ENCODE results near the gene CSNK1A1.
A peak's percentile ranks its signal among the peaks of the same experiment; 100 is the strongest.
"Not testable (repeated sequence)": the region's sequence is repeated elsewhere in the genome, so short reads cannot be mapped to it uniquely, and the experiment has no call there.

The CSNK1A1 gene

DNA sequence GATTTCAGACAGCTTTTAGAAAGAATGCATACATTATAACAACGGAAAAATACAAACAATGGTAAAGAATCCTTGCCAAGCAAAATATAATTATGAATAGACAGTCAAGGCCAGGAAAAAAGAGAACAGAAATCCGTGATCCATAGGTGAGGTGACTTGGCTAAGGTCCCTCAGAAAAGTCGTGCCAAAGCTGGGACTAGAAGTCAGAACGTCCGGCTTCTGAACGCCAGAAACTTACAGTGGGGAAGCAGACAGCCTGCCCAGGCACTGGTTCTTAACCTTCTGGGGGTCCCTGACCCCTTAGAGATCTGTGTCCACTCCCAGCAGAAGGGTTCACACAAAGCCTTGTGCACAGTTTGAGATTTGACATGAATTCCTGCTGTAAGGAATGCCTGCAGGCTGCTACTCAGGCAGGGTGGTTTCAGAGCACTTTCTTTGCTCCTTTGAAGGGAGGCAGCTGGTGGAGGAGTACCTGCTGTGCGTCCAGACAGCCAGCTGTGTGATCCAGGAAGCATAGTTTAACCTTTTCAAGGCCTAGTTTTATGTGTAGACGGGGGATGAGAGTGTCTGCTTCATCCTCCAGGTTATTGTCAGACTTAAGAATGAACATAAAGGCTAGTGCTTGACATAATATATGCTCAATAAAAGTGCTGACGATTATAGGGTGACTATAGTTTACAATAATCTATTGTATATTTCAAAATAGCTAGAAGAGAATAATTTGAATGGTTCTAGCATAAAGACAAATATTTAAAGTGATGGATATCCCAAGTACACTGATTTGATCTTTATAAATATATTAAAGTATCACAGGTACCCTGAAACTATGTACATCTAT lies 30.9 kb upstream of the CSNK1A1 start:
- DNase-seq (ENCODE audit: low spot score in 2 of 2): no peak
- Mint-ChIP-seq H3K4me1 (peaks cover 18% of the 10 kb centered on the region), H3K27ac (no peak overlapping the region), H3K9me3 (no peaks in the 10 kb centered on the region), H3K36me3 (no peaks in the 10 kb centered on the region), H3K4me3 (peak overlapping the region; percentile 66)
- ATAC-seq: no peak

DNA sequence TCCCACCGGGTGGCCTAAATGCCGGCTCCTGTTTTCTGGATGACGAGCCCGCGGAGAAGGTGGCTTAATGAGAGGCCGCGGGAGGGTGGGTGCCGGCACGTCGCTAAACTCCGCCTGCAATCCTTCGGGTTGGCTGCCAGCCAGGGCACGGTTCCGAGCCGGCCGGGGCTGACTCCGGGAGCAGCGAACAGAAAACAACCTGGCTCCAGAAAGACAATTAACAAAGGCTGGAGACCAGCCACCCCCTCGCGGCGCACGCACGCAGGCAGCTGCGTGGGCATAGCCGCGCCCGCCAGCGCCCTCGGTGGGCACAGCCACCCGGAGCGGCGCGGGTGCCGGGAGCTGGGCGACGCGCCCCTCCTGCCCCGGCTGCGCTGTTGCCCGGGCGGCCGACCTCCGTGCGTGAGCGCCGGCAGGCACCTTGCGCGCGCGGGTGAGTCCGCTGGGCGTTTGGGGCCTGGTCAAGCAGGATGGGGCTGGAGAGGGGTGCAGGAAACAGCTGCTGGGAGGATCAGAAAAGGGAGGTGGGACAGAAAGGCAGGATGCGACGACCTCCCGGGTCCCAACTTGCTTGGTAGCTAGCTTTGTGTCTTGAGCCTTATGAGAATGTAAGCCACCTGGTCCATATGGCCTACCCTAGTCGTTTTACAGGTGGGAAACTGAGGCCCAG lies 30.1 kb upstream of the CSNK1A1 start, which contains the start of gene ARHGEF37:
TSS of gene ARHGEF37 (plus strand) at position 307 of the 670 bp plus-strand sequence. CDS start 16,272 bp downstream, outside the sequence.
- H3K27ac Mint-ChIP-seq: no peak within 1 kb of the TSS
- ATAC-seq: peak; percentile 69
- H3K4me1 Mint-ChIP-seq: peaks cover 10% of the 10 kb centered on the region
- peak in 1 of 2 donors; percentile 58 for DNase-seq (ENCODE audit: low spot score in 2 of 2)
- H3K9me3 Mint-ChIP-seq: no peaks in the 10 kb centered on the region
- peak within 1 kb of the TSS; percentile 66 for H3K4me3 Mint-ChIP-seq
- no peaks in the 10 kb centered on the region for H3K36me3 Mint-ChIP-seq

DNA sequence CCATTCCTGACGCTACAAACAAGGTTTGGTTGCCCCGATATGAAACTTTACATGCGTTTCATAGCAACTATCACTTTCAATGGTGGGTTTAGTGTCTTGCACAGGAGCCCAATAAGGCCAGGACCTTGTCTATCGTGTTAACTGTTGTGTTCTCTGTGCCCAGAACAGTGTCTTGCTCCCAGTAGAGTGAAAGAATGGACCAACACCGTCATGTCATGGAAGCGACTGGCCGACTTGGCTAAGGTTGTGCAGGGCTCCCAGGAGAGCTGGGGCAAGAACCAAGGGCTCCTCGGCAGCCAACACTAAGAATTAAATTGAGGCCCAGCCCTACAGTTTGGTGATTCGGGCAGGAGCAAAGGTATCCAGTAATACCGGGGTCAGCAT lies 29.6 kb upstream of the CSNK1A1 start:
- Mint-ChIP-seq H3K4me3 (peak overlapping the region; percentile 66), H3K9me3 (no peaks in the 10 kb centered on the region), H3K27ac (no peak overlapping the region), H3K4me1 (peaks cover 10% of the 10 kb centered on the region), H3K36me3 (no peaks in the 10 kb centered on the region)
- DNase-seq (ENCODE audit: low spot score in 2 of 2) (no peak), ATAC-seq (peak; percentile 5)

DNA sequence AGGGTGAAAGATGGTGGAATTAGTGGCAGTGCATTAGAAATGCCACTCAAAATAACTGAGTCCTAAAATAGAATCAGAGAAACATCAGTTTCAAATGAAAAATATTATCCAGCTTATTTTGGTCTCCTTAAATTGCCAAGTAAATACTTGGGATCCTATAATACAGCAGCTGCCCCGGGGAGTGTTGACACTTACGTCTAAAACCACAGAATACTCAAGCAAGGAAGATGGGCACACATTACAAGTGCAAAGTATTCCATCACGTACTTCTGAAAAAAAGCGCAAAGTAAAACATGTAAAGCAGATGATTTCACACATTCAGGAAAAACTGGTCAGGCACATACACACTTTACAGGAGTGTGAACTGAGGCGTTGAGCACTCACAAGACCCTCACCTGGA lies 27.7 kb upstream of the CSNK1A1 start:
- Mint-ChIP-seq H3K4me1 (peaks cover 10% of the 10 kb centered on the region), H3K27ac (no peak overlapping the region), H3K36me3 (no peaks in the 10 kb centered on the region), H3K4me3 (no peak overlapping the region), H3K9me3 (no peaks in the 10 kb centered on the region)
- DNase-seq (ENCODE audit: low spot score in 2 of 2) (no peak), ATAC-seq (no peak)

DNA sequence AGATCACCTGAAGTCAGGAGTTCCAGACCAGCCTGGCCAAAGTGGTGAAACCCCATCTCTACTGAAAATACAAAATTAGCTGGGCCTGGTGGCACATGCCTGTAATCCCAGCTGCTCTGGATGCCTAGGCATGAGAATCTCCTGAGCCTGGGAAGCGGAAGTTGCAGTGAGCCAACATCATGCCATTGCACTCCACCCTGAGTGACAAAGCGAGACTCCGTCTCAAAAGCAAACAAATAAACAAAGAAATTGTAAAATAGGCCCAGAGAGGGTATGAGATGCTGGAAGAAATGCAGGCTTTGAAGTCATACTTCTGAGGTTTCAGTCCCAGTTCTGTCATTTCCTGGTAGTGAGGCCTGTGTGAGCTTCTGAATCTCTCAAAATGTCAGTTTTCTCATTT lies 24.8 kb upstream of the CSNK1A1 start:
- Mint-ChIP-seq H3K4me1 (peaks cover 9% of the 10 kb centered on the region), H3K27ac (no peak overlapping the region), H3K9me3 (no peaks in the 10 kb centered on the region), H3K4me3 (no peak overlapping the region), H3K36me3 (no peaks in the 10 kb centered on the region)
- DNase-seq (ENCODE audit: low spot score in 2 of 2) (no peak), ATAC-seq (peak; percentile 83)

DNA sequence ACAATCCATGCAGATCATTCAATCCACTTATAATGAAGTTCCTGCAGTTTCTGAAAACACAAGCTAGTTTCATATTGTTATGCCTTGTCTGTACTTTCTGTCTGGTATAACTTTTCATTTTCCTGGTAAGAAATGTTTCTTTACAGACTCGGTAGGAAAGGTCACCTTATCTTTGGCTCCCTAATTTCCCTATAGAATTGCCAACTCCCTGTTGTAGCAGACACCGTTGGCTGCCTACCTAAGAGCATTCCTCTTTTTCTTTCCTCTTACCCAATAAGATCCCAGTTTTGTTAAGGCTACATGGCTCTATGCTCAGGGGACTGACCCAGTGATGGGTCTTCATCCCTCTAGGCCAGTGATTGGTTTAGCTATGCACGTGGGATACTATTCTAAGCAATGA lies 23.9 kb upstream of the CSNK1A1 start:
- H3K4me3 Mint-ChIP-seq: no peak overlapping the region
- no peaks in the 10 kb centered on the region for H3K36me3 Mint-ChIP-seq
- H3K27ac Mint-ChIP-seq: no peak overlapping the region
- H3K4me1 Mint-ChIP-seq: no peaks in the 10 kb centered on the region
- no peak for ATAC-seq
- no peak for DNase-seq (ENCODE audit: low spot score in 2 of 2)
- H3K9me3 Mint-ChIP-seq: no peaks in the 10 kb centered on the region

DNA sequence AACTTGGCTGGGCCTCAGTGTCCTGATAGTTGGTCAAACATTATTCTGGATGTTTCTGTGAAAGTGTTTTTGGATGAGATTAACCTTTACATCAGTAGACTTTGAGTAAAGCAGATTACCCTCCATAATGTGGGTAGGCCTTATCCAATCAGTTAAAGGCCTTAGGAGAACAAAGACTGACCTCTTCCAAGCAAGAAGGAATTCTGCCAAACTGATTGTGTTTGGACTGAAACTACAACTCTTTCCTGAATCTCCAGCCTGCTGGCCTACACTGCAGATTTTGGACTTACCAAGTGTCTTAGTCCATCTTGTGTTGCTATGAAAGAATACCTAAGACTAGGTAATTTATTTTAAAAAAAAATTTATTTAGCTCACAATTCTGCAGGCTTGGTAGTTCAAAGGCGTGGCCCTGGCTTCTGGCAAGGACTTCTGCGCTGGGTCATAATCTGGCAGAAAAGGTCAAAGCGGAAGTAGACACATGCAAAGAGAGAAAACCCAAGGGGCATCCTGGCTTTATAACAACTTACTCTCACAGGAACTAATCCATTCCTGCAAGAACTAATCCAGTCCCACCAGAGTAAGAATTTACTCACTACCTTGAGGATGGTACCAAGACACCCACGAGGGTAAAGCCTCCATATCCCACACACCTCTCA lies 21.5 kb upstream of the CSNK1A1 start:
- DNase-seq (ENCODE audit: low spot score in 2 of 2) (no peak), ATAC-seq (no peak)
- H3K4me1 Mint-ChIP-seq: no peaks in the 10 kb centered on the region
- no peak overlapping the region for H3K27ac Mint-ChIP-seq
- no peaks in the 10 kb centered on the region for H3K36me3 Mint-ChIP-seq
- H3K9me3 Mint-ChIP-seq: no peaks in the 10 kb centered on the region
- H3K4me3 Mint-ChIP-seq: no peak overlapping the region

DNA sequence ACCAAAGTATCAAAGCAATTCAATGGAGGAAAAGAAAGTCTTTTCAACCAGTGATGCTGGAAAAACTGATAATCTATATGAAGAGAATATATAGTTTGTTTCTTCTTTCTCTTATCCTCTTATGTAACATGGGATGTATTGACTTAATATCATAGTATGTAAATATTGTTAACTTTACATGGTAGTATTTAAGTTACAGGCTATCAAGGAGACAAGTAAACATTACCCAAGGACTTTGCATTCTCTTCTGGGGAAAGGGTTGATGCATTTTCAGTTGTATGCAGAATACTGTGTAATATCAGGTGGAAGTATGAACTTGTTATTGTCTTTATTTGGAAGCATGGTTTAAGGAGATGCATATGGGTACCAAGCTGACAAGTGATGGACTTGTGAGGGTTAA lies 20.9 kb upstream of the CSNK1A1 start:
- H3K27ac Mint-ChIP-seq: no peak overlapping the region
- DNase-seq (ENCODE audit: low spot score in 2 of 2) (no peak), ATAC-seq (no peak)
- no peak overlapping the region for H3K4me3 Mint-ChIP-seq
- H3K36me3 Mint-ChIP-seq: no peaks in the 10 kb centered on the region
- H3K9me3 Mint-ChIP-seq: no peaks in the 10 kb centered on the region
- no peaks in the 10 kb centered on the region for H3K4me1 Mint-ChIP-seq

DNA sequence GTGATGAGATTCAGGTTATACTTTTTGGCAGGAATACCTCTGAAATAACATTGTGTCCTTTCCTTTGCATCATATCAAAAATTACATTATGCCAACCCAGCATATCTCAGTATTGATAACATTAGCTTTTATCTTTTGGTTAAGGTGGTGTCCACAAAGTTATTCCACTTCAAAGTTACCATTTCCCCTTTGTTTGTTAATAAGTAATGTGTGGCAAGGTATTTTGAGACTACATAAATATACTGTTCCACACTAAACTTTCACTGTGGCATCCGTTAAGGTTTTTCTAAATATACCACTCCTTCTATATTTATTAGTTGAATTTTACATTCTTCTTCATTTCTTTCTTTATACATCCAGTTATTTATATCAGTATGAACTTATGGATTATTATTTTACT lies 16.0 kb upstream of the CSNK1A1 start:
- Mint-ChIP-seq H3K36me3 (no peaks in the 10 kb centered on the region), H3K27ac (no peak overlapping the region), H3K4me1 (peaks cover 8% of the 10 kb centered on the region), H3K4me3 (no peak overlapping the region), H3K9me3 (no peaks in the 10 kb centered on the region)
- DNase-seq (ENCODE audit: low spot score in 2 of 2) (no peak), ATAC-seq (no peak)

DNA sequence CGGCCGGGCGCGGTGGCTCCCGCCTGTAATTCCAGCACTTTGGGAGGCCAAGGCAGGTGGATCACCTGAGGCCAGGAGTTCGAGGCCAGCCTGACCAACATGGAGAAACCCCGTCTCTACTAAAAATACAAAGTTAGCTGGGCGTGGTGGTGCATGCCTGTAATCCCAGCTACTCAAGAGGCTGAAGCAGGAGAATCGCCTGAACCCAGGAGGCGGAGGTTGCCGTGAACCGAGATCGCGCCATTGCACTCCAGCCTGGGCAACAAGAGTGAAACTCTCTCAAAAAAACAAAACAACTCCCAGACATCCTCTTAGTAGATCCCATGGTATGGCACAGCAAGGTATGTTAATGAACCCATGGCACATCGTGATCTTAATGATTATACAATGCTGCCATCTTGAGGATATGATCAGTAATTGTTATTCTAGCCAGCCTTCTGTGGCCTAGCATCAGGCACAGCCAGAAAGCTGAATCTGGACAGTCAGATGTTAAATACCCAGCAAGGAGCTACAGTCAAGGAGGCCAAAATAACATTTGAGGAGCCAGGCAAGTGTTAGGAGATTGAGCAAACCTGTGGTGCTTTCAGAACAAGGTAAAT lies 13.4 kb upstream of the CSNK1A1 start:
- H3K4me3 Mint-ChIP-seq; H3K27ac Mint-ChIP-seq; H3K9me3 Mint-ChIP-seq; H3K36me3 Mint-ChIP-seq; DNase-seq (ENCODE audit: low spot score in 2 of 2): not testable (repeated sequence)
- peaks cover 15% of the 10 kb centered on the region for H3K4me1 Mint-ChIP-seq
- peak; percentile 91 for ATAC-seq

DNA sequence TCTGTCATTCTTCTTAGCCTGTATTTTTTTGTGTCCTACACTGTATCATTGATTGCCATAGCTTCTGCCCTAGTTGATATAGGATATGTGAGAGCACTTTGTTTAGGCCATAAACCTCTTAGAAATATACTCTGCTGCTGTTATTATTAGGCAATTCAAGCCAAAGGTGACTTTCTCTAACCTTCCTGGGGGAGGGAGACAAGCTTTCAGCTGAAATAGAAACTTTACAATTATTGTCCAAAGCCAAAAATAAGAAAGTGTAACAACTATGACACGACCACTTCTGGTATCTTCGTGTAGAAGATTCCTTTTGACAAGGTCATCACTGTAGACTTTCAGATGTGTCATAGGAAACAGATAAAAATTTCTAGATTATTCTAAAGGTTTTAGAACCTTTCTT lies 12.2 kb upstream of the CSNK1A1 start:
- no peaks in the 10 kb centered on the region for H3K9me3 Mint-ChIP-seq
- no peak for DNase-seq (ENCODE audit: low spot score in 2 of 2)
- H3K27ac Mint-ChIP-seq: no peak overlapping the region

DNA sequence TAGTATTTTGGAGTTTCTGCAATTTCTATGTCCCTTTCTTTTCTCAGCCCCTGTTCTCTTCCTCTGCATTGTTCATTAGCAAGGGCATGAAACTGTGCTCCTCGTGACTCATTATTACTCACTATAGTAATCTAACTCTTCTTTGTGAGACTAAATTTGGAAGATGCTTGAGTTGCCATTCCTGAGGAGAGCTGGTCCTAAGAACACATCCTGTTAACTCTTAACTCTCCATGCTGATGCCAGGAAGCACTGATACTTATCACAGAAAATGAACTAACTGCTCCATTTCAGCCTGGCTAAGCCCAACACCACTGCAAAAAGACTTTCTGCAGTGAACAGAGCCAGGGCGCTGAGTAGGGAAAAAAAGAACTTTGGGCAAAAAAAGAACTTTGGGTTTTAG lies 10.6 kb upstream of the CSNK1A1 start:
- no peak for DNase-seq (ENCODE audit: low spot score in 2 of 2)
- peak; percentile 88 for ATAC-seq
- Mint-ChIP-seq H3K36me3 (no peaks in the 10 kb centered on the region), H3K4me3 (no peak overlapping the region), H3K4me1 (peaks cover 15% of the 10 kb centered on the region), H3K27ac (no peak overlapping the region), H3K9me3 (no peaks in the 10 kb centered on the region)

More for the DNA sequence above, 12.2 kb upstream of the CSNK1A1 start:
- no peak overlapping the region for H3K4me3 Mint-ChIP-seq
- H3K36me3 Mint-ChIP-seq: no peaks in the 10 kb centered on the region
- no peak for ATAC-seq
- H3K4me1 Mint-ChIP-seq: peaks cover 15% of the 10 kb centered on the region

DNA sequence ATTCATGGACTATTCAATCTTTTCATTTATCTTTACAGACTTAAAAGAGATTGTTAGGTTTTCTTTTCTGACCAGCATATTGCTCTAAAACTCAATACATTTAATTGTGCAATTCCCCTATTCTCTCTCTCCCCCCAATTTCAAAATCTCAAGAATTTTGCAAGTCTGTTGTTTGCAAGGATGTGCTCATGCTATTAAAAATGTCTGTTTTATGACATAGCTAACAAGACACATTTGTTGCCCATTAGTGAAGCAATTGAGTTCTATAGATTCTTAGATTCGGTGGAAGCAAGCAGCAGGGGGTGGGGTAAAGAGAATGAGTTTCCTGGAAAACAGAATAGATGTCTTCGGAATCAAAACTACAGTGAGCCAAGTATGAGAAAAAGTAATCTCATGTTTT lies 8.5 kb upstream of the CSNK1A1 start:
- no peak for ATAC-seq
- Mint-ChIP-seq H3K36me3 (no peaks in the 10 kb centered on the region), H3K4me3 (no peak overlapping the region), H3K27ac (no peak overlapping the region), H3K9me3 (no peaks in the 10 kb centered on the region), H3K4me1 (peaks cover 15% of the 10 kb centered on the region)
- DNase-seq (ENCODE audit: low spot score in 2 of 2): no peak

DNA sequence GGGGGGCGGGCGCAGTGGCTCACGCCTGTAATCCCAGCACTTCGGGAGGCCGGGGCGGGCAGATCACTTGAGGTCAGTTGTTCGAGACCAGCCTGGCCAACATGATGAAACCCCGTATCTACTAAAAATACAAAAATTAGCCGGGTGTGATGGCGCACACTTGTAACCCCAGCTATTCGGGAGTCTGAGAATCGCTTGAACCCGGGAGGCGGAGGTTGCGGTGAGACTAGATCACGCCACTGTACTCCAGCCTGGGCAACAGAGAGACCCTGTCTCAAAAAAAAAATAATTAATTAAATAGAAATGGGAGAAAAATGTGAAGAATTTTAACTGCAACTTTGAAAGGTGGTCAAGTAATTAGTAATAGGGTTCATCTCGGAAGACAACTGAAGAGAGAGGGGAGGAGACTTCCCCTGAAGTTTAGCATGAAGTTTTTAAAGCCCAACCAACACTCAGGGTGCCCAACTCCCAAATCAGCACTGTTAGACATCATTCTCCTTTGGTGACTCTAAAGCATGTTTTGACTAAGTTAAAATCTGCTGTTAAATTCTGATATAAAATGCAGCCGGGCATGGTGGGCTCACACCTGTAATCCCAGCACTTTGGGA lies 1.4 kb upstream of the CSNK1A1 start:
- Mint-ChIP-seq H3K27ac (no peak overlapping the region), H3K4me1 (peaks cover 15% of the 10 kb centered on the region), H3K36me3 (peaks cover 43% of the 10 kb centered on the region), H3K9me3 (no peaks in the 10 kb centered on the region), H3K4me3 (no peak overlapping the region)
- DNase-seq (ENCODE audit: low spot score in 2 of 2) (no peak), ATAC-seq (no peak)

DNA sequence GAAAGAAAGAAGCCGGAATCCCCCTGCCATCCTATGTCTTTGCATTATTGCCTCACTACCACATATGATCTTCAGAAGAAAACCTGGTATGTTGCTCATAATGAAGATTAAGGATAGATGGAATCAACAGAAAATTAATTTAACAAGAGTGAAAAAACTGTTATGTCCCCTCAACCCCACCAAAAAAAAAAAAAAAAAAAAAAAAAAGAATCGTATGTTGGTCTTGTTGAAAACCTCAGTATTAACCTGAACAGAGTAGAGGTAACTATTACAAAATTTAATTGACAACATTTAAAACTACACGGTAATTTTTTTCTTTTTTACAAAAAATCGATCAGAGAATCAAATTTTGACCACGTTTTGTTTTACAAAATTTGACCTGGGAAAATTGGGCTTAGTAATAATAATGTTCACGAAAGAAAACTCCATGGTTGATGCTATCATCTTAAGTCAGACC lies 827 bp upstream of the CSNK1A1 start:
- DNase-seq (ENCODE audit: low spot score in 2 of 2) (no peak), ATAC-seq (no peak)
- H3K4me3 Mint-ChIP-seq: peak overlapping the region; percentile 90
- no peaks in the 10 kb centered on the region for H3K9me3 Mint-ChIP-seq
- peak overlapping the region; percentile 99 for H3K27ac Mint-ChIP-seq
- peaks cover 49% of the 10 kb centered on the region for H3K36me3 Mint-ChIP-seq
- H3K4me1 Mint-ChIP-seq: peaks cover 19% of the 10 kb centered on the region

All from stimulated activated effector memory CD8-positive, alpha-beta T cell treated with anti-CD3 and anti-CD28 coated beads, Interleukin-12 subunit alpha, Interleukin-12 subunit beta, amount 100 ng/mL, for 72 hours (primary cell).